Neural crest cell (in vitro differentiated cells): Measurements from ENCODE around the gene SERPINE1. TPM values are rescaled to one million over a fixed set of nuclear protein-coding genes. Genes with fewer than 3 reads are reported as not detected.

ENCODE experiments used
- DNase-seq: peaks from one replicate; pipeline ENCODE4 v3.0.0; 2021; ENCODE audit warnings: low read depth, mixed read lengths, low spot score
- H3K27ac Mint-ChIP-seq: one replicate; pipeline ENCODE4 v1.8.0; 2021; ENCODE audit warnings: mild to moderate bottlenecking, mixed read lengths; ENCODE audit not compliant: unreplicated experiment
- H3K27me3 Mint-ChIP-seq: 2 replicates; pipeline ENCODE4 v1.8.0; 2021; ENCODE audit warnings: low read depth, mild to moderate bottlenecking, mixed read lengths
- H3K36me3 Mint-ChIP-seq: 2 replicates; pipeline ENCODE4 v1.8.0; 2021; ENCODE audit warnings: low read depth, mild to moderate bottlenecking, mixed read lengths
- H3K4me1 Mint-ChIP-seq: 2 replicates; pipeline ENCODE4 v1.8.0; 2021; ENCODE audit warnings: mixed read lengths
- H3K4me3 Mint-ChIP-seq: one replicate; pipeline ENCODE4 v1.8.0; 2021; ENCODE audit warnings: mild to moderate bottlenecking, mixed read lengths
- H3K9me3 Mint-ChIP-seq: 2 replicates; pipeline ENCODE4 v1.8.0; 2021; ENCODE audit warnings: mixed read lengths
- CTCF ChIP-seq: fragments of 200-600 bp; sonication (generic); conservative IDR thresholded peaks from 2 replicates; pipeline ENCODE4 v1.5.0; 2021; ENCODE audit warnings: antibody characterized with exemption, mild to moderate bottlenecking
- total RNA-seq: library from RNA; stranded (reverse); gene quantifications from 2 replicates; pipeline ENCODE4 v1.2.1, GENCODE V29; 2021

Gene SERPINE1
- total RNA-seq, 1 donor from 2014 or later: 0.07 TPM

- Mint-ChIP-seq H3K27ac (peak overlapping the region; percentile 54), H3K36me3 (no peaks in the 10 kb centered on the region), H3K4me1 (peaks cover 47% of the 10 kb centered on the region), H3K9me3 (no peaks in the 10 kb centered on the region), H3K4me3 (no peak overlapping the region), H3K27me3 (peaks cover 7% of the 10 kb centered on the region)
- TF ChIP-seq CTCF: no peak
- DNase-seq: no peak
These were observed 3.8 kb upstream of the SERPINE1 start for GRCh38 chr7:101122933-101123702.

- Mint-ChIP-seq H3K27ac (no peak overlapping the region), H3K36me3 (no peaks in the 10 kb centered on the region), H3K4me3 (no peak overlapping the region), H3K9me3 (no peaks in the 10 kb centered on the region), H3K4me1 (peaks cover 47% of the 10 kb centered on the region), H3K27me3 (peaks cover 7% of the 10 kb centered on the region)
- no peak for TF ChIP-seq CTCF
- no peak for DNase-seq
These were observed 3.2 kb upstream of the SERPINE1 start for GRCh38 chr7:101123703-101124068.

GRCh38 chr7:101124376-101125056 lies 2.4 kb upstream of the SERPINE1 start:
- Mint-ChIP-seq H3K4me3 (no peak overlapping the region), H3K4me1 (peaks cover 47% of the 10 kb centered on the region), H3K36me3 (no peaks in the 10 kb centered on the region), H3K27ac (no peak overlapping the region), H3K9me3 (no peaks in the 10 kb centered on the region), H3K27me3 (peaks cover 7% of the 10 kb centered on the region)
- DNase-seq: no peak
- TF ChIP-seq CTCF: no peak

- no peak overlapping the region for H3K4me3 Mint-ChIP-seq
- H3K4me1 Mint-ChIP-seq: peaks cover 40% of the 10 kb centered on the region
- no peak for DNase-seq
- TF ChIP-seq CTCF: no peak
- H3K36me3 Mint-ChIP-seq: no peaks in the 10 kb centered on the region
- H3K9me3 Mint-ChIP-seq: no peaks in the 10 kb centered on the region
- H3K27me3 Mint-ChIP-seq: peaks cover 7% of the 10 kb centered on the region
- no peak overlapping the region for H3K27ac Mint-ChIP-seq
These were observed 784 bp upstream of the SERPINE1 start for GRCh38 chr7:101125989-101126650.

GRCh38 chr7:101127460-101128039 lies 646 bp downstream of the SERPINE1 start:
- Mint-ChIP-seq H3K4me1 (peaks cover 32% of the 10 kb centered on the region), H3K36me3 (no peaks in the 10 kb centered on the region), H3K27me3 (peaks cover 4% of the 10 kb centered on the region), H3K4me3 (no peak overlapping the region), H3K9me3 (no peaks in the 10 kb centered on the region), H3K27ac (no peak overlapping the region)
- no peak for TF ChIP-seq CTCF
- DNase-seq: no peak
